H9 (cell line): Measurements from ENCODE around the gene ATOSB. TPM values are rescaled to one million over a fixed set of nuclear protein-coding genes. Genes with fewer than 3 reads are reported as not detected.

Experiments used
- DNase-seq: peaks from one replicate; pipeline ENCODE4 v3.0.0-alpha.2; 2017
- H2AFZ ChIP-seq: one replicate; pipeline ENCODE4 v1.6.1; 2013; ENCODE audit warnings: mild to moderate bottlenecking, low read length, control low read depth, moderate library complexity
- H2AK5ac ChIP-seq: 2 replicates; pipeline ENCODE4 v1.6.1; 2013; ENCODE audit warnings: low read length, control low read depth, mixed read lengths; ENCODE audit not compliant: insufficient read length
- H2BK120ac ChIP-seq: one replicate; pipeline ENCODE4 v1.6.1; 2013; ENCODE audit warnings: low read depth, mild to moderate bottlenecking, low read length, control low read depth, inconsistent platforms; ENCODE audit not compliant: poor library complexity, severe bottlenecking
- H2BK12ac ChIP-seq: 2 replicates; pipeline ENCODE4 v1.6.1; 2013; ENCODE audit warnings: low read length, control low read depth, mixed read lengths, low read depth; ENCODE audit not compliant: insufficient read length
- H2BK15ac ChIP-seq: 2 replicates; pipeline ENCODE4 v1.6.1; 2013; ENCODE audit warnings: low read depth, low read length, control low read depth
- H2BK20ac ChIP-seq: one replicate; pipeline ENCODE4 v1.6.1; 2013; ENCODE audit warnings: low read depth, mild to moderate bottlenecking, low read length, control low read depth, inconsistent platforms; ENCODE audit not compliant: poor library complexity, severe bottlenecking
- H2BK5ac ChIP-seq: 2 replicates; pipeline ENCODE4 v1.6.1; 2013; ENCODE audit warnings: low read length, control low read depth, mixed read lengths; ENCODE audit not compliant: insufficient read length
- H3K14ac ChIP-seq: 2 replicates; pipeline ENCODE4 v1.6.1; 2013; ENCODE audit warnings: low read length, control low read depth; ENCODE audit not compliant: insufficient read depth
- H3K18ac ChIP-seq: 2 replicates; pipeline ENCODE4 v1.6.1; 2013; ENCODE audit warnings: low read depth, mild to moderate bottlenecking, mixed read lengths, low read length, control low read depth; ENCODE audit not compliant: insufficient read length
- H3K23ac ChIP-seq: 2 replicates; pipeline ENCODE4 v1.6.1; 2013; ENCODE audit warnings: low read length, control low read depth, mixed read lengths, low read depth; ENCODE audit not compliant: insufficient read length
- H3K23me2 ChIP-seq: 2 replicates; pipeline ENCODE4 v1.6.1; 2013; ENCODE audit warnings: low read depth, mild to moderate bottlenecking, mixed read lengths, low read length, control low read depth; ENCODE audit not compliant: insufficient read length, poor library complexity, severe bottlenecking
- H3K27ac ChIP-seq: 2 replicates; pipeline ENCODE4 v1.5.1; 2013; ENCODE audit warnings: low read length, control low read depth, mixed read lengths, low read depth; ENCODE audit not compliant: insufficient read length
- H3K27me3 ChIP-seq: 2 replicates; pipeline ENCODE4 v1.6.1; 2013; ENCODE audit warnings: low read length, control low read depth, inconsistent platforms; ENCODE audit not compliant: insufficient read depth
- H3K4ac ChIP-seq: 2 replicates; pipeline ENCODE4 v1.6.1; 2013; ENCODE audit warnings: low read depth, mild to moderate bottlenecking, control low read depth, inconsistent platforms, low read length, moderate library complexity
- H3K4me1 ChIP-seq: 2 replicates; pipeline ENCODE4 v1.6.1; 2013; ENCODE audit warnings: low read length, control low read depth, inconsistent platforms; ENCODE audit not compliant: insufficient read depth
- H3K4me2 ChIP-seq: 2 replicates; pipeline ENCODE4 v1.6.1; 2013; ENCODE audit warnings: low read length, control low read depth, mixed read lengths; ENCODE audit not compliant: insufficient read length, insufficient read depth
- H3K56ac ChIP-seq: 2 replicates; pipeline ENCODE4 v1.6.1; 2013; ENCODE audit warnings: low read depth, mild to moderate bottlenecking, mixed read lengths, low read length, control low read depth; ENCODE audit not compliant: insufficient read length
- H3K79me1 ChIP-seq: 2 replicates; pipeline ENCODE4 v1.6.1; 2013; ENCODE audit warnings: low read depth, mild to moderate bottlenecking, moderate library complexity, low read length, control low read depth, inconsistent platforms; ENCODE audit not compliant: insufficient read depth, poor library complexity, severe bottlenecking
- H3K79me2 ChIP-seq: 2 replicates; pipeline ENCODE4 v1.6.1; 2013; ENCODE audit warnings: low read length, control low read depth, inconsistent platforms; ENCODE audit not compliant: insufficient read depth
- H3K9ac ChIP-seq: 2 replicates; pipeline ENCODE4 v1.6.1; 2013; ENCODE audit warnings: low read length, control low read depth, mixed read lengths; ENCODE audit not compliant: insufficient read length; ENCODE audit errors: extremely low read depth
- H3K9me3 ChIP-seq: one replicate; pipeline ENCODE4 v1.6.1; 2013; ENCODE audit warnings: low read depth, low read length, inconsistent platforms; ENCODE audit not compliant: control insufficient read depth
- H3T11ph ChIP-seq: one replicate; pipeline ENCODE4 v1.6.1; 2013; ENCODE audit warnings: mild to moderate bottlenecking, low read length, control low read depth, inconsistent platforms
- H4K20me1 ChIP-seq: one replicate; pipeline ENCODE4 v1.6.1; 2013; ENCODE audit not compliant: control insufficient read depth, insufficient read length, insufficient read depth
- H4K5ac ChIP-seq: 2 replicates; pipeline ENCODE4 v1.6.1; 2013; ENCODE audit warnings: low read depth, mild to moderate bottlenecking, mixed read lengths, low read length, control low read depth; ENCODE audit not compliant: insufficient read length
- H4K8ac ChIP-seq: replicated peaks from 2 replicates; pipeline ENCODE4 v1.6.1; 2013; ENCODE audit warnings: low read length, control low read depth, mixed read lengths, low read depth; ENCODE audit not compliant: insufficient read length
- H4K91ac ChIP-seq: 2 replicates; pipeline ENCODE4 v1.6.1; 2013; ENCODE audit warnings: low read depth, mild to moderate bottlenecking, moderate library complexity, mixed read lengths, low read length, control low read depth; ENCODE audit not compliant: insufficient read length
- H3K27ac Mint-ChIP-seq, 3 experiments: 2 replicates in 2 of 3; 3 replicates in 1 of 3; pipeline ENCODE4 v1.8.0; 2020 to 2021; ENCODE audit warnings: mixed read lengths in 3 of 3, mild to moderate bottlenecking in 1 of 3, moderate library complexity in 1 of 3
- H3K27me3 Mint-ChIP-seq: 2 replicates; pipeline ENCODE4 v1.8.0; 2021; ENCODE audit warnings: low read depth, mild to moderate bottlenecking, moderate library complexity, mixed read lengths
- H3K36me3 Mint-ChIP-seq, 3 experiments: 2 replicates in 2 of 3; 3 replicates in 1 of 3; pipeline ENCODE4 v1.8.0; 2020 to 2021; ENCODE audit warnings: low read depth in 3 of 3, mixed read lengths in 3 of 3; ENCODE audit not compliant: insufficient read depth in 1 of 3
- H3K4me1 Mint-ChIP-seq, 2 experiments: 2 replicates each; pipeline ENCODE4 v1.8.0; 2020; ENCODE audit warnings: mixed read lengths in 2 of 2
- H3K4me3 Mint-ChIP-seq, 2 experiments: 2 replicates in 1 of 2; 3 replicates in 1 of 2; pipeline ENCODE4 v1.8.0; 2020 to 2021; ENCODE audit warnings: mild to moderate bottlenecking in 2 of 2, mixed read lengths in 2 of 2, moderate library complexity in 1 of 2
- H3K9me3 Mint-ChIP-seq, 2 experiments: 2 replicates in 1 of 2; 3 replicates in 1 of 2; pipeline ENCODE4 v1.8.0; 2020; ENCODE audit warnings: mild to moderate bottlenecking in 2 of 2, mixed read lengths in 2 of 2, moderate library complexity in 1 of 2
- WGBS: extraction: QIAGEN DNeasy Blood & Tissue Kit; methylation state at CpG from one replicate; pipeline ENCODE4 v1.1.7; 2013; ENCODE audit warnings: missing lambda C conversion rate, low lambda C conversion rate, mixed read lengths; ENCODE audit not compliant: insufficient read length; ENCODE audit errors: extremely low coverage; 5-methylcytosine and 5-hydroxymethylcytosine counted together
- total RNA-seq: library from RNA; stranded (reverse); gene quantifications from 2 replicates; pipeline ENCODE4 v1.2.1, GENCODE V29; 2021
- TF ChIP-seq, protein P1 (sequence below): fragments of 200-600 bp; sonication (generic); conservative IDR thresholded peaks from 3 replicates; pipeline ENCODE4 v1.8.0; 2021; ENCODE audit warnings: antibody characterized with exemption, mild to moderate bottlenecking

ATOSB gene
- total RNA-seq, 1 experiment from 2014 or later = 5.6 TPM

DNA sequence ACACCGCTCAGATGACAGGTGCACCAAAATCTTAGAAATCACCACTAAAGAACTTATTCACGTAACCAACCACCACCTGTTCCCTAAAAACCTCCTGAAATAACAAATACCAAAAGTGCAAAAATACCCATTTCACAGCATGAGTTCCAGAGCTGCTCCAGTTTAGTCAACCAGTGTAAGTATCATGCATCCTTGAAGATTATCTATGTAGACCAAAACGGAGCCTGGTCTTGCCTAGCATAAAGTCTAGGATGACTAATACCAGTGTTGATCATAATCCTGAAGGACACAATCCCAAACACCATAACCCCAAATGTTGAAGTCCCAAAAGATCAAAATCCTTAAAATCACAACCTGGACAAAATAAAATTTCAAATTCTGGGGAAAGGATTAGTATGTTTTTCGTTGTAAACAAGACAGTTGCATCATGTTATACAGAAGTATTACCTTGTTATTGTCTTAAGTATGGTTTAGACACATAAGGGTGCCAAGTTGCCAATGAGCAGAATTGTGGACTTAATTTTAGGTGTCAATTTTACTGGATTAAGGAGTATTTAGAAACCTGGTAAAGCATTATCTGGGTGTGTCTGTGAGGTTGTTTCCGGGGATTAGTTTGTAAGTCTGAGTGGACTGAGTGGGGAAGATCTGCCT, 61.4 kb downstream of the ATOSB start:
- DNase-seq = no peak
- Mint-ChIP-seq H3K4me3 (no peak overlapping the region), H3K27ac (peak overlapping the region in 1 of 3 experiments; percentile 11; a peak in 1 of 7 replicates), H3K9me3 (no peaks in the 10 kb centered on the region), H3K36me3 (peaks cover 45 to 91% (median 66%) of the 10 kb centered on the region in 3 experiments), H3K4me1 (no peaks in the 10 kb centered on the region; a peak in 1 of 4 replicates), H3K27me3 (no peaks in the 10 kb centered on the region)
- Histone ChIP-seq H3K9ac (no peak overlapping the region), H2BK120ac (no peak overlapping the region), H2BK12ac (no peak overlapping the region), H3K9me3 (no peaks in the 10 kb centered on the region), H3K79me1 (no peaks in the 10 kb centered on the region), H4K5ac (no peak overlapping the region), H3K79me2 (no peaks in the 10 kb centered on the region), H3K23me2 (no peaks in the 10 kb centered on the region), H4K8ac (no peak overlapping the region), H2BK20ac (no peak overlapping the region), H3K14ac (no peak overlapping the region), H3K27me3 (no peaks in the 10 kb centered on the region), H3K18ac (no peak overlapping the region), H3K56ac (no peak overlapping the region), H4K91ac (no peak overlapping the region), H2BK5ac (no peak overlapping the region), H3K4ac (no peak overlapping the region), H3K4me1 (no peaks in the 10 kb centered on the region), H3K23ac (no peak overlapping the region), H3K27ac (no peak overlapping the region), H4K20me1 (no peaks in the 10 kb centered on the region), H2AK5ac (no peak overlapping the region), H2BK15ac (no peak overlapping the region), H3K4me2 (no peak overlapping the region), H2AFZ (no peak overlapping the region), H3T11ph (no peak overlapping the region)
- no CpG with 5 or more reads among the region's 5 CpGs for WGBS
- TF ChIP-seq, protein P1, sequence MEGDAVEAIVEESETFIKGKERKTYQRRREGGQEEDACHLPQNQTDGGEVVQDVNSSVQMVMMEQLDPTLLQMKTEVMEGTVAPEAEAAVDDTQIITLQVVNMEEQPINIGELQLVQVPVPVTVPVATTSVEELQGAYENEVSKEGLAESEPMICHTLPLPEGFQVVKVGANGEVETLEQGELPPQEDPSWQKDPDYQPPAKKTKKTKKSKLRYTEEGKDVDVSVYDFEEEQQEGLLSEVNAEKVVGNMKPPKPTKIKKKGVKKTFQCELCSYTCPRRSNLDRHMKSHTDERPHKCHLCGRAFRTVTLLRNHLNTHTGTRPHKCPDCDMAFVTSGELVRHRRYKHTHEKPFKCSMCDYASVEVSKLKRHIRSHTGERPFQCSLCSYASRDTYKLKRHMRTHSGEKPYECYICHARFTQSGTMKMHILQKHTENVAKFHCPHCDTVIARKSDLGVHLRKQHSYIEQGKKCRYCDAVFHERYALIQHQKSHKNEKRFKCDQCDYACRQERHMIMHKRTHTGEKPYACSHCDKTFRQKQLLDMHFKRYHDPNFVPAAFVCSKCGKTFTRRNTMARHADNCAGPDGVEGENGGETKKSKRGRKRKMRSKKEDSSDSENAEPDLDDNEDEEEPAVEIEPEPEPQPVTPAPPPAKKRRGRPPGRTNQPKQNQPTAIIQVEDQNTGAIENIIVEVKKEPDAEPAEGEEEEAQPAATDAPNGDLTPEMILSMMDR = no peak

Other genes with a start within 250 kb of the ATOSB start
- 0.24 and 0.68 TPM in 2 replicates for gene PHF24, start 157.6 kb downstream of the ATOSB start, total RNA-seq
- gene DNAJB5, start 126.1 kb downstream of the ATOSB start, total RNA-seq = 36.8 and 38.9 TPM in 2 replicates
- gene VCP, start 43.2 kb downstream of the ATOSB start, total RNA-seq = 407 and 409 TPM in 2 replicates
- gene FANCG, start 35.9 kb downstream of the ATOSB start, total RNA-seq = 86.9 and 88.0 TPM in 2 replicates
- 20.3 and 23.4 TPM in 2 replicates for gene PIGO, start 19.3 kb downstream of the ATOSB start, total RNA-seq
- gene STOML2, start 12.7 kb downstream of the ATOSB start, total RNA-seq = 192 and 193 TPM in 2 replicates
- 43.5 and 48.2 TPM in 2 replicates for gene UNC13B, start 46.1 kb upstream of the ATOSB start, total RNA-seq